Stimulated activated effector memory CD8-positive, alpha-beta T cell treated with anti-CD3 and anti-CD28 coated beads, Interleukin-12 subunit alpha, Interleukin-12 subunit beta, amount 100 ng/mL, for 72 hours (primary cell): ENCODE results near the gene RBM14.
"Not testable (repeated sequence)": the region's sequence is repeated elsewhere in the genome, so short reads cannot be mapped to it uniquely, and the experiment has no call there.

ENCODE experiments used
- ATAC-seq: fragments of 150-1000 bp; cut with Tn5 transposase; 2 replicates; pipeline ENCODE4 v1.10.0; 2021
- DNase-seq, 2 donors: peaks; one replicate each; pipeline ENCODE4 v3.0.0; 2021 to 2022; ENCODE audit warnings: low spot score in 2 of 2
- H3K27ac Mint-ChIP-seq: one replicate; pipeline ENCODE4 v1.8.0; 2022; ENCODE audit warnings: mild to moderate bottlenecking, mixed read lengths
- H3K36me3 Mint-ChIP-seq: one replicate; pipeline ENCODE4 v1.8.0; 2022; ENCODE audit warnings: mild to moderate bottlenecking, mixed read lengths
- H3K4me1 Mint-ChIP-seq: one replicate; pipeline ENCODE4 v1.8.0; 2022; ENCODE audit warnings: mixed read lengths
- H3K4me3 Mint-ChIP-seq: one replicate; pipeline ENCODE4 v1.8.0; 2022; ENCODE audit warnings: mild to moderate bottlenecking, mixed read lengths
- H3K9me3 Mint-ChIP-seq: one replicate; pipeline ENCODE4 v1.8.0; 2022; ENCODE audit warnings: mixed read lengths

Gene RBM14

GRCh38 chr11:66639066-66639813, 22.8 kb downstream of the RBM14 start:
- H3K27ac Mint-ChIP-seq = peak overlapping the region; percentile 98
- no peaks in the 10 kb centered on the region for H3K9me3 Mint-ChIP-seq
- peaks cover 70% of the 10 kb centered on the region for H3K4me1 Mint-ChIP-seq
- H3K4me3 Mint-ChIP-seq = peak overlapping the region; percentile 95
- DNase-seq (peak; percentile 9 to 53), ATAC-seq (no peak)
- peaks cover 100% of the 10 kb centered on the region for H3K36me3 Mint-ChIP-seq

- Mint-ChIP-seq H3K27ac (peak overlapping the region; percentile 98), H3K4me3 (peak overlapping the region; percentile 95), H3K36me3 (peaks cover 100% of the 10 kb centered on the region), H3K4me1 (peaks cover 71% of the 10 kb centered on the region)
- ATAC-seq, DNase-seq, H3K9me3 Mint-ChIP-seq: not testable (repeated sequence)
These were observed 23.4 kb downstream of the RBM14 start for GRCh38 chr11:66639814-66640340.

- DNase-seq (no peak), ATAC-seq (no peak)
- H3K27ac Mint-ChIP-seq = peak overlapping the region; percentile 98
- H3K4me3 Mint-ChIP-seq = peak overlapping the region; percentile 95
- no peaks in the 10 kb centered on the region for H3K9me3 Mint-ChIP-seq
- H3K4me1 Mint-ChIP-seq = peaks cover 89% of the 10 kb centered on the region
- H3K36me3 Mint-ChIP-seq = peaks cover 100% of the 10 kb centered on the region
These were observed 25.4 kb downstream of the RBM14 start for GRCh38 chr11:66641834-66642233.

- Mint-ChIP-seq H3K4me1 (peaks cover 87% of the 10 kb centered on the region), H3K27ac (peak overlapping the region; percentile 84), H3K9me3 (no peaks in the 10 kb centered on the region), H3K36me3 (peaks cover 100% of the 10 kb centered on the region), H3K4me3 (peak overlapping the region; percentile 95)
- DNase-seq (no peak), ATAC-seq (no peak)
These were observed 27.5 kb downstream of the RBM14 start for GRCh38 chr11:66643745-66644437.

GRCh38 chr11:66646828-66647227, 30.4 kb downstream of the RBM14 start:
- DNase-seq = no peak
- peak overlapping the region; percentile 52 for H3K27ac Mint-ChIP-seq
- H3K36me3 Mint-ChIP-seq = peaks cover 100% of the 10 kb centered on the region
- no peak overlapping the region for H3K4me3 Mint-ChIP-seq
- no peaks in the 10 kb centered on the region for H3K9me3 Mint-ChIP-seq
- no peak for ATAC-seq
- H3K4me1 Mint-ChIP-seq = peaks cover 60% of the 10 kb centered on the region

GRCh38 chr11:66649903-66650302, 33.5 kb downstream of the RBM14 start:
- DNase-seq (no peak), ATAC-seq (no peak)
- Mint-ChIP-seq H3K4me1 (peaks cover 46% of the 10 kb centered on the region), H3K4me3 (no peak overlapping the region), H3K9me3 (no peaks in the 10 kb centered on the region), H3K27ac (peak overlapping the region; percentile 45), H3K36me3 (peaks cover 100% of the 10 kb centered on the region)

GRCh38 chr11:66651016-66651415, 34.6 kb downstream of the RBM14 start:
- Mint-ChIP-seq H3K27ac (no peak overlapping the region), H3K4me3 (no peak overlapping the region), H3K9me3 (no peaks in the 10 kb centered on the region), H3K4me1 (peaks cover 41% of the 10 kb centered on the region), H3K36me3 (peaks cover 100% of the 10 kb centered on the region)
- DNase-seq = no peak
- no peak for ATAC-seq

GRCh38 chr11:66652651-66653050, 36.2 kb downstream of the RBM14 start:
- Mint-ChIP-seq H3K36me3 (peaks cover 100% of the 10 kb centered on the region), H3K4me1 (peaks cover 24% of the 10 kb centered on the region), H3K27ac (peak overlapping the region; percentile 73), H3K4me3 (no peak overlapping the region), H3K9me3 (no peaks in the 10 kb centered on the region)
- DNase-seq = no peak
- ATAC-seq = no peak

GRCh38 chr11:66653123-66653522, 36.7 kb downstream of the RBM14 start:
- Mint-ChIP-seq H3K36me3 (peaks cover 100% of the 10 kb centered on the region), H3K4me1 (peaks cover 23% of the 10 kb centered on the region), H3K27ac (peak overlapping the region; percentile 73), H3K9me3 (no peaks in the 10 kb centered on the region), H3K4me3 (no peak overlapping the region)
- DNase-seq (no peak), ATAC-seq (peak; percentile 57)

- Mint-ChIP-seq H3K4me3 (no peak overlapping the region), H3K4me1 (peaks cover 13% of the 10 kb centered on the region), H3K27ac (peak overlapping the region; percentile 4), H3K36me3 (peaks cover 100% of the 10 kb centered on the region), H3K9me3 (no peaks in the 10 kb centered on the region)
- no peak for DNase-seq
- ATAC-seq = no peak
These were observed 43.3 kb downstream of the RBM14 start for GRCh38 chr11:66659763-66660162.

- no peak for ATAC-seq
- Mint-ChIP-seq H3K9me3 (no peaks in the 10 kb centered on the region), H3K4me1 (peaks cover 20% of the 10 kb centered on the region), H3K36me3 (peaks cover 100% of the 10 kb centered on the region), H3K4me3 (no peak overlapping the region), H3K27ac (peak overlapping the region; percentile 73)
- DNase-seq = no peak
These were observed 47.4 kb downstream of the RBM14 start for GRCh38 chr11:66663741-66664296.

GRCh38 chr11:66665369-66665768, 48.9 kb downstream of the RBM14 start:
- Mint-ChIP-seq H3K4me3 (no peak overlapping the region), H3K36me3 (peaks cover 93% of the 10 kb centered on the region), H3K27ac (peak overlapping the region; percentile 73), H3K9me3 (no peaks in the 10 kb centered on the region), H3K4me1 (peaks cover 12% of the 10 kb centered on the region)
- DNase-seq (no peak), ATAC-seq (no peak)

- peak overlapping the region; percentile 68 for H3K27ac Mint-ChIP-seq
These were observed 54.4 kb downstream of the RBM14 start for GRCh38 chr11:66670816-66671215.

GRCh38 chr11:66674964-66675602, 58.7 kb downstream of the RBM14 start:
- Mint-ChIP-seq H3K36me3 (peaks cover 58% of the 10 kb centered on the region), H3K9me3 (no peaks in the 10 kb centered on the region), H3K4me3 (no peak overlapping the region), H3K4me1 (peaks cover 42% of the 10 kb centered on the region), H3K27ac (peak overlapping the region; percentile 44)
- ATAC-seq = no peak
- DNase-seq = no peak

More at GRCh38 chr11:66670816-66671215, 54.4 kb downstream of the RBM14 start:
- no peak for ATAC-seq
- Mint-ChIP-seq H3K4me1 (peaks cover 22% of the 10 kb centered on the region), H3K9me3 (no peaks in the 10 kb centered on the region), H3K36me3 (peaks cover 75% of the 10 kb centered on the region), H3K4me3 (no peak overlapping the region)
- DNase-seq = no peak

GRCh38 chr11:66676282-66676919, 60.0 kb downstream of the RBM14 start:
- Mint-ChIP-seq H3K4me3 (peak overlapping the region; percentile 90), H3K27ac (peak overlapping the region; percentile 99), H3K36me3 (peaks cover 48% of the 10 kb centered on the region), H3K9me3 (no peaks in the 10 kb centered on the region), H3K4me1 (peaks cover 37% of the 10 kb centered on the region)
- ATAC-seq (no peak), DNase-seq (no peak)
